Measurements from ENCODE around the gene ERG28.

Gene ERG28

DNA sequence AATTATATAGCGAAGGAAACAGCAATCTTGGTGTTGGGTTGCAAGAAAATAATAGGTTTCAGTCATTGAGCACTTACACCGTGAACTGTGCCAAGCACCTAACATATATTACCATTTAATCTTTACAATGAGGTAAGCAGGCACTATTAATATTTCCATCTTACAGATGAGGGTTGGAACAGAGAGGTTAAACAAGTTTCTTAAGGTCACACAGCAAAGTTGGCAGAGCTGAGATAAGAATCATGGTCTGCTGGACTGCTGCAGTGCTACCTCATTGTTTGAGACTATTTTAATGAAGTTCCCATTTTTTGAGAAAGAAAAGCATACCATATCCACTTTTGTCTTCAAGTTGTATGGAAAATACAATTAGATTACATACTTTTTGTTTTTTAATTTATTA lies 1.7 kb downstream of the ERG28 start:
- DNase-seq (ENCODE audit: low read depth): no peak

DNA sequence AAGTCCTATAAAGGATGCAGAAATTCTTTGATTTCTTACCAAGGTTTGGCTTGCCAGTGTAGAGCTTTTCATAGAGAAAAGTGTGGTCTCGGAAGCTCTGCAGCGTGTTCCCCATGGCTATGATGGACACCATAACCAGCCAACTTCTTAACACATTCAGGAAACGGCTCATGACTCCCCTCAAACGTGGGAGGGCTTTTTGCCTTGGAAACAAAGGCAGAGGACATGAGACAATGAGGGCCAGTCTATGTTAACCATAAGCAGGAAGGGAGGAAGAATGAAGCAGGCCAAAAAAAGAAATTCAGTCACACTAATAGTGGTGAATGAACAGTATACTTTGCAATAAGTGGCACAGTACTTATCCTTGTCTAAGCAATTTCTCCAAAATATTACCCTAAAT lies 3.3 kb downstream of the ERG28 start:
- no peak for DNase-seq (ENCODE audit: low read depth)

DNA sequence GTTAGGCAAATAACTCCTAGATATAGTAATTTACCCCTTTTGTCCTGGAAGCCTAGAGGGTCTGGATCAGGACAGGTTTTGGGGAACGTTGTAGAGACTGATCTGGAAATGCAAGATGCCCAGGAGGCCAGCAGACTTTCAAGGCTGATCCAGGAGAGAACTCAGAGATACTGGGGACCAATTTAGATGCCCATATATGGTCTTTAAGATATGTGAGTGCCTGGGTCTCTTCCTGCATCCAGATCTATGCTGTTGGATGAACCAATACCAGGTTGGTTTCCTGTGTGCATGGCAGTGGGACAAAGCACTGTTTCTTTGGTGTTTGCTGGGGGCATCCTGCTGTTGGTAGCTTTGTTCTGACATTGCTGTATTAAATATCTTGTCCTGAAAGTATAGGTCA lies 5.4 kb downstream of the ERG28 start:
- DNase-seq (ENCODE audit: low read depth): no peak

DNA sequence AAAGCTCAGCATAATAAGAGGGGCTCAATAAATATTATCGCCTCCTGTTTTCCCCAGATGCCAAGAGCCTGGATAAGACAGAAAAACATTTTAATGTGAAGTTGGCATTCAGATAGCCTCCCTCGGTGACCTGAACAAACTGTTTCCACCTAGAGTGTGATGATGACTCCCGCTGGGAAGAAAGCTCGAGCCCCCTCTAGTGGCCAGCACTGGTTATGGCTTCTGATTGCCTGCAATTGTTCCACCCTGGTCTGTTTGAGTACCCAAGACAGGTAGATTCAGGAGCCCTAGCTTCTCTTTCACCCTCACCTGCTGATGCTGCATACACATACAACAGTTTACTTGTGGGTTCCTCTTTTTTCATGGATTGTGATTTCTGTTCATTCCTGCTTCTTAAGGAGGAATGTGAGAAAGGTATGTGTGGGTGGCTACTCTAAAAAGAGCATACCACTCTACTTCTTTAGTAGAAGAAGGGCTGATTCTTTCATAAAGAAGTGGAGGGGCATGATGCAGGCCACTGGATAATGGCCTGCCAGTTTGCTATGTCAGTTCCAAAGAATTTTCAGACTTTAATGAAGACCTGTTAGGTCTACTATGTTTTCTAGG lies 6.4 kb downstream of the ERG28 start:
- peak; percentile 72 for DNase-seq (ENCODE audit: low read depth)

DNA sequence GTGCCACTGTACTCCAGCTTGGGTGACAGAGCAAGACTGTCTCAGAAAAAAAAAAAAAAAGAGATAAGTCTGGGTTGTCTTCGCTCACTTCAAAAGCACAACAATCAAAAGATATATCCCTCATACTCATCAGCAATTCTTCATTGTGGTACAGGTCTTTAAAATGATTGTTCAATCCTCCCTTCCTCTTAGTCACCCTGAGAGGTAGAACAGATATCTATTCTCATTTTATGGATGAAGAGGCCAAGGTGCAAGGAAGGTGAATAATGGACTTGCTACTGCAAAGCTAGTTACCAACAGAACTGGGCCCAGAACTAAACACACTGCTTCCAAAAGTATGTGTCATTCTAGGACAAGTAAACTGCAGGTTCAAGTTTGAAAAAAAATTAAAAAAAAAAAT lies 7.1 kb downstream of the ERG28 start:
- no peak for DNase-seq (ENCODE audit: low read depth)

DNA sequence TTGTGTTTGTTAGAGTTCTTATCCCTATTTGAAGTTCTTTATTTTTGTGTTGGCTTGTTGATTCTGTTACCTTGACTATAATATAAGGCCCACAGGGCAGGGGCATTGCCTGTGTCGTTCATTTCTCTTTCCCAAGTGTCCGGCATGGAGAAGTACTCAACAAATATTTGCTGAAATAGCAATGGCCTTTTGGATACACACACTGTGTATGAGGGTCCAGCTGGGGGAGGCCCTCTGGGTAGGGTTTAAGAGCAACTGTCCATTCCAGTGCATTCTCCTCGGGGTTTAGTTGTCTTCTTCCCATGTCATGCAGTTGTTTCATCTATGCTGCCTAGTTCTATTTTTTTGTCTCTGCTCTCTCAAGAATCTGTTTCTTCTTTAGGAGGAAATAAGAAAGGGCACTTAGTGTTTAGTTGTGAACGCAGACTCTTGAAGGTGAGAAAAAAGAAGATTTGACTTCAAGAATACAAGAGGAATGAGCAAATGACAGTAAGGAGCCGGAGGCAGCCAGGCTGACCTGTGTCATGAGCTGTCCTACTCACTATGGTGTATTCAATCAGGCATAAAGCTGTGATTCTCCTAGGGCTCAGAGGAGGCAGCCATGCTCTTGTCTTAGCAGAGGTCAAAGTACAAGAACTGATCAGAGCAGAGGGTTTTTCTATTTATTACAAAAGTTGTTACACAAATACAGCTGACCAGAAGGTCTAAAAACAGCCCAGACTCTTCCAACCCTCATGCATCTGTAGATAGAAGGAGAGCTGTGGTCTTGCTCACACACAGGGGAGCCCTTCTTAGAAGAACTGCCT lies 10.2 kb downstream of the ERG28 start:
- no peak for DNase-seq (ENCODE audit: low read depth)

DNA sequence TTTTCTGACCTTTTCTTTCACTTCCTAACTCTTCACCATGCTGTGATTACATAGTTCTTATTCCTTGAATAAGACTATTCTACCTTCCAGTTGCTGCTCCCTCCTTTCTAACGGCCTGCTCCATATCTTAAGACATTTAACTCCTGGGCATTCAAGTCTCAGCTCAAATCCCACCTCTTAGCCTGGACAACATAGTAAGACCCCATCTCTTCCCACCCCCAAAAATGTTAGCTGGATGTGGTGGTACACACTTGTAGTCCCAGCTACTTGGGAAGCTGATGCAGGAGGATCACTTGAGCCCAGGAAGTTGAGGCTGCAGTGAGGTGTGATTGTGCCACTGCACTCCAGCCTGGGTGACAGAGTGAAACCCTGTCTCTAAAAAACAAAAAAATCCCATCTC lies 10.9 kb downstream of the ERG28 start:
- DNase-seq (ENCODE audit: low read depth): no peak

DNA sequence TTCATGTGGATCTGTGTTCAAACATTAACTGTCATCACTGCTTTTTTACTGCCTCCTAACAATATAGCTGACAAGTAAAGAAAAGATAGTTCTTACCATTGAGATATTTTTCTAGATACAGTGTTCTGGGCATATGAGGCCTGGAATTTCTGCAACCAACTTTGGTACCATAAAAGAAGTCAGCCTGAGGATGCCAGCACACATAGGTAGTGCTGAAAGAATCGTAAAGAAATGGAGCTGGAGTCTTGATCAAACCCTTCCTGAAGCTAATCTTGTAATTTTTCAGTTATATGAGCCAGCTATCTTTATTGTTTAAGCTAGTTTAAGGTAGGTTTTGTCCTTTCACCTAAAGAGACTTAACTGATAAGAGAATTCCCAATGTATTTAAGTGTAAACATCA lies 11.3 kb downstream of the ERG28 start:
- no peak for DNase-seq (ENCODE audit: low read depth)

DNA sequence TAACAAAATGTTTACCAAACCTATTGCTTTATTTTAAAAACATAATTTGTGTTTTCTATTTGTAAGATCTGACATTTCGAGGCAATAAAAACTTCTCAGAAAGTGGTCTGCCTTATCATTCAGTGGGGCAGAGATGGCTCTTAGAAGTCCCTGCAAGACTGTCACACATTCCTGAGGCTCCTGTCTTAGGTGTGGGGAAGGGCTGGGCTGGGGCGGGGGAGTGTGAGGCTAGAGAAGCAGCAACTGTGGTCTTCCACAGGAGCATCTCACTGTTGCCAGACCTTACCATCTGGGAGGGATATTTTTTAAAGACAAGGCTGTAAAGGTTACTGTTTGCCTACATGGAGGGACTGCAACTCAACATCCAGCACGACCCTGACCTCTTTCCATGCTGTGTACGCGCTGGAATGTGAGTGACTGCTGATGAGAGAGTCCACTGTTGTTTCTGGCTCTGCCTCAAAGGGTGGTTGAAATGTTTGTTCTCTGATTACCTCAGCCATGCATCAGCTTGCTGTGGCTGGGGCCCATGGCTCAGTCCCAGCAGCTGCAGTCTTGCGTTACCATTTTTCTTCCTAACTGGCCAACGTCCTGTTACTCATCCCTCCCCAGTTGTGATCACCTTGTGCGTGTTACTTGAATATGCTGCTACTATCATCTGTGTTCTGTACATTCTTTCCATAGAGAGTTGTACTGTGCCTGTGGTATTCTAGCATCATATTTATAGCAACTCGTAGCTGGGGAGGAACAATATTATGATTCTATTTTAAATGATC lies 12.4 kb downstream of the ERG28 start:
- DNase-seq (ENCODE audit: low read depth): no peak

DNA sequence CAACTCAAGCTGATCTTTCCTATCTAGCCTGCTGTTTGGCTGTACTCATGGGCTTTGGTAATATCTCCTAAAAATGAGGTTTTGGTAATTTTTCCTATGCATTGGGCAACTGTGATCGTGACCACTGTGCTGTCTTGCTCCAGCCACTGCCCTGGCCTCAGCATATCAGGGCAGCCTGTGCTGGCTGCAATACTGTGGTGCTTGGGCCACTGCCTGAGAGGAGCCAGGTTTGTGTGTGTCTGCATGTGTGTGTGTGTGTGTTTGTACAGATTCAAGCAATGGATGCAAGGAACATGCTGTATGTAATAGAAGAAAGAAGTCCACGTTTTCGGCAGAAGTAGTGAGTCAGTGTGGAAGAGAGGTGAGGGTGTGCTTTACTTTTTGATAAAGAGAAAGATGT lies 13.0 kb downstream of the ERG28 start:
- DNase-seq (ENCODE audit: low read depth): no peak

DNA sequence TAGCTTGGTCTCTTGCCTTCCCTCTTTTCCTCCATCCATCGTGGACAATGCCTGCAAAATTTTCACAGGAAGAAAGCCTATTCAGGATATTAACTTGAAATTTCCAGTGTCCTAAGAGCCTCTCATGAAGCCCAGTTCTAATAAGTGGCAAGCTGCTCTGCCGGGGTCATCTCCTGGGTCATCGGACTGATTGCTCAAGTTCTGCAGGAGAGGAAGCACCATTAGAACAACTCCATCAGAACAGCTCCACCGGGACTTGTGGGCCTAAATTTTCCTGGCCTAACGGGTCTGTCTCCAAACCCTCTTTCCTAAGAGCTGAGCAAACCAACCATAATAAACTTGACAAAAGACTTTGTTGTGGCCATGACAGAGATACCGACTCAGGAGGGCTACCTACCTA lies 13.9 kb downstream of the ERG28 start:
- no peak for DNase-seq (ENCODE audit: low read depth)

DNA sequence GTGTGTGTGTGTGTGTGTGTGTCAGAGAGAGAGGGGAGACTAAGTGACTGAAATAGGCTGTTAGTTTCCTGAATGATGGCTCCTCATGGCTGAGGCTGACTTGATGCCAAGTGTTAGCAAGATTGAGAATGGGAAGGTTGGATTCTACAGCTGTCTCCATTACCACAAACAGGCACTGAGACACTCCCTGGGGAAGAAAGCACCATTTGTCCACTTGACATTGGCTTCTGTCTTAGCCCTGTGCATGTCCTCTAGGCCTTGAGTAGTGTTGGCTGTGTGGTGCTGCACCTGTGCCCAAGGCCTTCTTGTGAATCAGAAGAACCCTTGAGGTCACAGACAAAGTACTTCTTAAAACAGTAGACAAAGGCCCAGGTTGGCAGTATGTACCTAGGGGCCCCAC lies 15.6 kb downstream of the ERG28 start:
- DNase-seq (ENCODE audit: low read depth): no peak

DNA sequence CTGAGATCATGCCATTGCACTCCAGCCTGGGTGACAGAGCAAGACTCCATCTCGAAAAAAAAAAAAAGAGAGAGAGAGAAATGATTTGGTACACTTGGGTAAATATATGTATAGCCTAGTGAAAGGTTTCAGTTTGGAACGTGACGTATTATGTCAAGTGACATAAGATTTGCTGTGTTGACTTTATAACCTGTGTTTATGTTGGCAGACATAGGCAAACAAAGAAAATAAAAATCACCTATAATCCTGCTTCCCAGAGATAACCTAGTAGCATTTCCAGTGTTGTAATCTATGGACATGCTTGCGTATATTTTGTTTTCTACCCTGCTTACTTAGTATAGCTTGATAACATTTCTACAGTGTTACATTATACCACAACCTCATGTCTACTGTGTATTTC lies 16.7 kb downstream of the ERG28 start:
- no peak for DNase-seq (ENCODE audit: low read depth)

DNA sequence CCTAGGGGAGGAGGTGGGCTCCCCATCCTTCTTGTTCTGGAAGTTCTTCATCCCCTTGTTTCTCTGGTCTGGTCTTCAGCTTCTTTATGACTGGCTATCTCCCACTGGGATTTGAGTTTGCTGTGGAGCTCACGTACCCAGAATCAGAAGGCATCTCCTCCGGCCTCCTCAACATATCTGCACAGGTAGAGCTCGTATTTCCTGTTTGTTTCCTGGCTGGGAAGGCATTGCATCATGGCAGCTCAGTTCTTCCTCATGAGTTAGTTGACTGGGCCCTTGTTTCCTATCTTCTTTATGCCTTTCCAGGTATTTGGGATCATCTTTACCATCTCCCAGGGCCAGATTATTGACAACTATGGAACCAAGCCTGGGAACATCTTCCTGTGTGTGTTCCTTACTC lies 19.8 kb downstream of the ERG28 start:
- DNase-seq (ENCODE audit: low read depth): no peak

DNA sequence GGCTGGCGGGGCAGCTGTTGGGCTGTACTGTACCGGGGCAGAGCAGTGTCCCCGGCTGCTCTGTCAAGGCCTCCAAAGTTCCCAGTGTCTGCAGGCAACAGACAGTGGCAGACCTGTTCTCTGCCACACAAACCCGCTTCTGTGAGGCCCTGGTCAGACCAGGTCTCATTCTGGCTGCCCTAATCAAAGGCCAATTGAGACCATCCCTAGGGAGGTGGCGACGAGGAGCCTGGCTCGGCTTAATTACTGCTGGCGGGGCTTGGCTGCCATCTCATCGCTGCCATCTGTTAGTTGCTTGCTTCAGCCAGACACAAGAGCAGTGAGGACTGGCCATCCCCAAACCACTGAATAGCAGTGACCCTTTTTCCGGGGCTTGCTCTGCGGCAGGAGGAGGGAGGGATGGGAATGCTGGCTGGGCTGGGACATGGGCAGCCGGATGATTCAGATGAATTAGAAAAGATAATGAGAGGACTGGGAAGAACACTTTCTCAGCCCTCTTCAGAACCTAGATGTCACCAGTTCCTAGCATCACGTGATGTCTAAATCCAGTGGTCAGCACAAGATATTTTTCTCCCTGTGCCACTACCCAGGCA lies 24.5 kb downstream of the ERG28 start:
- no peak for DNase-seq (ENCODE audit: low read depth)

DNA sequence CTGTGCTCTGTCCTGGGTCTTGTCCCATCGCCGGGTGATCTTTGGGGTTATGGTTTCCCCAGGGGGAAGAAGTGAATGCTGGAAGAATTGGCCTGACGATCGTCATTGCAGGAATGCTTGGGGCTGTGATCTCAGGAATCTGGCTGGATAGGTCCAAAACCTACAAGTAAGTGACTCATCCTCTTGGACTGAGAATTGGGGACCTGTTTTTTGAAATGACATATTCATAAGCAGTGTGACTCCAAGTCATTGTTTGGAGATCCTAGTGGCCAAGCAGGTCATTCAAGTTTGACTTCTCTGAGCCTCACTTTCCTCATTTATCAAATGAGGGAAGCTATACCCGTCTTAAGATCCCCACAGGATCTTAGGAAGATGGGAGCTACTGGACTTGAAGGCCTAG lies 25.8 kb downstream of the ERG28 start:
- no peak for DNase-seq (ENCODE audit: low read depth)

DNA sequence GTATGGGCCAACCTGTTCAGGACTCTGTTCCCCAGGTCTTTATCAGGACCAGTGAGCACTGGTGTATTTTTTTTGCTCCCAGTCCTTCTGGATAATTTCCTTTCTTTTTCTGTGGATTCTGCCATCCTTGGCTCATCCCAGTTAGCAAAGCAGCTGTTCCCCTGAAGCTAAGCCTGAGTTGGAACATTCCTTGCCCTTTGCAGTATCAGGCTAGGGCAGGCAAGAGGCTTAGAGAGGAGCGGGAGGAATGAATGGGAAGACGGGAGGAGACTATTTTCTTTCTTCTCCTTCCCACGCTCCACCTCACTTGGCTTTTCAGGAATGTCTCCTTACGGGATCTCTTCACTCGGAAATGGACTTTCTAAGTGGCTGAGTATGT lies 29.2 kb downstream of the ERG28 start:
- DNase-seq (ENCODE audit: low read depth): no peak

DNA sequence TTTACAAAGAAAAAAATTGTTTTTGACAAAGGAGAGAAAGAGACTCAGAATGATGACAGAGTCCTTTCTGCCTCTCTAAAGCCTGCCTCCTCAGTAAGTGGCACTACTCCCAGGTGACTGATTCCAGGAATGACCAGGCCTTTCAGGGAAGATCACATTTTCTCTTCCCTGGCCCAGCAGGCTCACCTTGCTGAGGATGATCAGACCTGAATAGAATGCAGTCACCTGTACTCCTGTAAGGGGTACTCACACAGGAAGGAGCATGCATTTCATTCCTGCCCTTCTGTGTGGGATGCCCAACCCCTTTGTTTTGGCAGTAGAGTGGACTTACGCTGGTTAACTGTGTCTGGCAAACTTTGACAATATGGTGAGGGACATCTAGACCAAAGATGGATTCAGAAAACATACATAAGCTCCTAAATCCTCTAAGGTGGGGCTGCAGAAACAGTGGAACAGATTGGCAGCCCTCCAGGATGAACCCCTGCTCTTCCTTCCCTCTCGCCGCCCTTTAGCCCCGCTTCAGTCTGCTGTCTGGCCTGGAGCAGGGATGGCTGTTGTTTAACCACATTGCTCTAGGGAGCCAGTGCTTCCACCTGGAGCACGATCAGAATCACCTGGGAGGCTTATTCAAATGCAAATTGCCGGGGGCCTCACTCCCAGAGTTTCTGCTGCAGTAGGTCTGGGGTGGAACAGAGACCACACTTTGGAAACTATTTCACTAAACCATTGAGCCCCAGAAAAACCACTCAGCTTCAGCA lies 29.8 kb downstream of the ERG28 start:
- DNase-seq (ENCODE audit: low read depth): no peak

DNA sequence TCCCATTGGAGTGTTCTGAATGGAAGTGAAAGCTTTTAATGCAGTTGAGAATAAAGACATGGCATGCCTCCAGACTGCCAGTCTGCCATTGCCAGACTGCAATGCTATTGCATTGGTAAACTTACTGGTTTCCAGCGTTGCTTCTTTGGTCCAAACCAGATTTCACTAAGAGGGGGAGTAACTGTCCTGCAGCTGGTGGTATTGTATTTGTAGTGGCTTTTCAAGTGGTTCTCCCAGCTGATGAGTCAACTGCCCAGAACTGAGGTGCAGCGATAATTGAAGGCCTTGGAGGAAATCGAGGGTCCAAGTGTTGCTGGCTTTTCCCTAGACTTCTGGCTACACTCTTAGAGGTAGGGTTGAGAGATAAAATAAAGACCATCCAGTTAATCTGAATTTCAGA lies 31.9 kb downstream of the ERG28 start:
- no peak for DNase-seq (ENCODE audit: low read depth)

DNA sequence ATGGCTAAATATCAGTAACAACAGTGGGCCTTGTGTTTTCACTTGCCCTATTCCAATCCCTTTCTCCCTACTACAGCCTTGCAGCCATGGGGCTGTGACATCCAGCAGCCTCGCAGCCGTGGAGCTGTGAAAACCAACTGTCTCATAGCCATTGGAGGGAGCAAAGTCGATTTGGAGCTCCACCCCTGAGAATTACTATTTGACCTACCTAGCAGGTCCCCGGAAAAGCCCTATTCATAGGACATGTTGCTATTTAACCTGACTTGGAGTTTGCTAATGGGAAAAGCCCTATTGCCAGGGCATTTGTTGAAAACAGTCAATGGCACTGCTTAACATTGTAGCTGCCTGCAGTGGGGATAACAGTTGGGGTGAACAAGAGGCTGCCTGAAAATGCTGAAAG lies 33.3 kb downstream of the ERG28 start:
- DNase-seq (ENCODE audit: low read depth): no peak

DNA sequence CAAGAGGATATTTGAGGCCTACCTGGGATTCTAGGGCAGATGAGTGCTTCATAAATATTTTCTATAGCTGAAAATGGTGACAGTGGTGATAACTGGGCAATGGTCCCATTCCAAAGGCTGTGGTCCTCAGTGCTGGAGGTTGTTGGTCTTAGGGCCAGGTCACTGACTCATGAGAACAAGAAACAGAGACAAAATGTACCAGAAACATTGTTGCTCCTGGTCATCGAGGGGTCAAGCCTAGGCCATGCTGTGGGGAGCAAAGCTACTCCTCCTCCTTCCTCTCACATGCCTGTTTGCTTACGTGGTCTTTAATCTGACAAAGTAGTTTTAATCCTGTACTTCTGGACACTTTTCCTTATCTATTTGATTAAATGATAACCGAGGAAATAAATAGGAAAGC lies 33.8 kb downstream of the ERG28 start:
- DNase-seq (ENCODE audit: low read depth): no peak

DNA sequence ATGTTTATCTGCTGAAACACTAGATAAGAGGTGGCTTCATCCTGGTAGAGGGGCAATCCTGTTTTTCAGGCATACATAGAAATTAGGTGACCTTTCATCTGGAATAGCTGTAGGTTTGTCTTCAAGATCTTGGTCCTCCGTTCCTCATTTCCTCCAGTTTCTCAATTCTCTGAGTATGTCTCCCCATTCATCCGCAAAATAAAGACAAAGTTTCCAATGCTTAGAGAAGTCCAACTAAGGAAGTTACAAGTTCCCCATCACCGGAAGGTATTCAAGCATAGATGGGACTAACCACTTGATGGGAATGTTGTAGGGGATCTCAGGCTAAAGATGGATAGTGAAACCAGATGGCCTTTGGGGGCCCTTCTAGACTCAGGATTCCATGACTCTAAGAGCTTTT lies 34.3 kb downstream of the ERG28 start:
- DNase-seq (ENCODE audit: low read depth): no peak
